ENCODE data around the gene C9orf85. TPM values are rescaled to one million over a fixed set of nuclear protein-coding genes. Genes with fewer than 3 reads are reported as not detected.

The C9orf85 gene
- total RNA-seq, 2 experiments from 2014 or later = 11.1 to 12.0 TPM

- no peak overlapping the region for H3K4me3 Mint-ChIP-seq
- DNase-seq = no peak
- H3K27me3 Mint-ChIP-seq (ENCODE audit: low read depth) = no peaks in the 10 kb centered on the region
- no peaks in the 10 kb centered on the region for H3K36me3 Mint-ChIP-seq (ENCODE audit: low read depth)
- peaks cover 7% of the 10 kb centered on the region for H3K4me1 Mint-ChIP-seq (ENCODE audit: low read depth)
- no peak overlapping the region for H3K27ac Mint-ChIP-seq
- CTCF ChIA-PET = interaction anchor here (0.9 to 7.5 kb wide), 4 partner anchors 16 to 241 kb away, joined by 3 to 163 read pairs (median 41); no protein-coding TSS in a partner anchor
- ATAC-seq = no peak
- H3K9me3 Mint-ChIP-seq (ENCODE audit: insufficient read depth) = no peaks in the 10 kb centered on the region
- POLR2A ChIA-PET = no interaction called here
These were observed 111.4 kb downstream of the C9orf85 start for GRCh38 chr9:72022841-72023240.

Other genes starting within 250 kb of the C9orf85 start
- 10 to 100 TPM; 46.5 TPM for gene CEMIP2, start 143.1 kb upstream of the C9orf85 start, total RNA-seq
- 10 to 100 TPM; 27.2 to 28.3 TPM for gene ABHD17B, start 446 bp upstream of the C9orf85 start, total RNA-seq
- gene C9orf57, start 149.0 kb downstream of the C9orf85 start, total RNA-seq = not detected
- gene GDA, start 237.8 kb downstream of the C9orf85 start, total RNA-seq = not detected

Data from activated CD8-positive, alpha-beta T cell treated with anti-CD3 and anti-CD28 coated beads, Interleukin-2, amount 10 ng/mL, durations not matched to agents 7 days and 5 days (primary cell).